Liver (tissue), 3 donors: Measurements from ENCODE around the gene GTF2F2.

Experiments used
- GABPA ChIP-seq, 2 donors: IDR thresholded peaks in 1 of 2; conservative IDR thresholded peaks in 1 of 2; 2 replicates each; pipeline ENCODE4 v1.6.1; 2016; ENCODE audit warnings: antibody characterized with exemption in 2 of 2, mild to moderate bottlenecking in 1 of 2, moderate library complexity in 1 of 2
- JUND ChIP-seq, 2 donors: IDR thresholded peaks; 2 replicates each; pipeline ENCODE4 v1.6.1; 2016; ENCODE audit warnings: antibody characterized with exemption in 2 of 2
- RAD21 ChIP-seq, 2 donors: IDR thresholded peaks; 2 replicates each; pipeline ENCODE4 v1.6.1; 2016; ENCODE audit warnings: antibody characterized with exemption in 2 of 2, mild to moderate bottlenecking in 2 of 2
- SP1 ChIP-seq: IDR thresholded peaks from 2 replicates; pipeline ENCODE4 v1.6.1; 2018; ENCODE audit warnings: antibody characterized with exemption, mild to moderate bottlenecking
- TAF1 ChIP-seq: conservative IDR thresholded peaks from 2 replicates; pipeline ENCODE4 v1.6.1; 2016; ENCODE audit warnings: antibody characterized with exemption, mild to moderate bottlenecking
- YY1 ChIP-seq: IDR thresholded peaks from 2 replicates; pipeline ENCODE4 v1.6.1; 2016; ENCODE audit warnings: antibody characterized with exemption, mild to moderate bottlenecking
- TF ChIP-seq, protein P1 (sequence below): fragments of 150-350 bp; IDR thresholded peaks from 2 replicates; pipeline ENCODE4 v1.5.1; 2017; ENCODE audit warnings: improper control_type of control experiment, low read depth, low read length; ENCODE audit not compliant: missing input control
- TF ChIP-seq, protein P2 (sequence below): IDR thresholded peaks from 2 replicates; pipeline ENCODE4 v1.6.1; 2016; ENCODE audit warnings: antibody characterized with exemption
- TF ChIP-seq, protein P3 (sequence below): IDR thresholded peaks from 2 replicates; pipeline ENCODE4 v1.6.1; 2016; ENCODE audit warnings: antibody characterized with exemption, mild to moderate bottlenecking
- TF ChIP-seq, protein P4 (sequence below): IDR thresholded peaks from 2 replicates; pipeline ENCODE4 v1.6.1; 2016; ENCODE audit warnings: antibody characterized with exemption
- donor health status: healthy.
- donor health status: healthy.

DNA sequence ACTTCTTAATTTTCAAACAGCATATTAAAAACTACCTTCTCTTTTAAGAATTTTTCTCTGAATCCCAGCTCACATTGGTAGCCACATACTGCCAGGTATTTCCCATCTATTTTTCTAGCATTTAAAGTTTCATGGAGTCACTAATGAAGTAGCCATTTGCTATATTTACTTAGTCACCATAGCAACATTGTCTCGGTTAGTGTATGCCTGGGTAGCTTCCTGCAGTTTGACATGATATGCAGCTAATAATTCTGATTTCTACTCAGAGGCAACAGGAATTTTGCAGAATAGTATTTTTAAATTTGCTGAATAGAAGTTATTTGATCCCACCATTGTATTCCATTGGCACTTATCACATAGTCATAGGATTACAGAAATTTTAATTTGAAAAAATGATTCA, 111.4 kb downstream of the GTF2F2 start:
- TF ChIP-seq, protein P1, sequence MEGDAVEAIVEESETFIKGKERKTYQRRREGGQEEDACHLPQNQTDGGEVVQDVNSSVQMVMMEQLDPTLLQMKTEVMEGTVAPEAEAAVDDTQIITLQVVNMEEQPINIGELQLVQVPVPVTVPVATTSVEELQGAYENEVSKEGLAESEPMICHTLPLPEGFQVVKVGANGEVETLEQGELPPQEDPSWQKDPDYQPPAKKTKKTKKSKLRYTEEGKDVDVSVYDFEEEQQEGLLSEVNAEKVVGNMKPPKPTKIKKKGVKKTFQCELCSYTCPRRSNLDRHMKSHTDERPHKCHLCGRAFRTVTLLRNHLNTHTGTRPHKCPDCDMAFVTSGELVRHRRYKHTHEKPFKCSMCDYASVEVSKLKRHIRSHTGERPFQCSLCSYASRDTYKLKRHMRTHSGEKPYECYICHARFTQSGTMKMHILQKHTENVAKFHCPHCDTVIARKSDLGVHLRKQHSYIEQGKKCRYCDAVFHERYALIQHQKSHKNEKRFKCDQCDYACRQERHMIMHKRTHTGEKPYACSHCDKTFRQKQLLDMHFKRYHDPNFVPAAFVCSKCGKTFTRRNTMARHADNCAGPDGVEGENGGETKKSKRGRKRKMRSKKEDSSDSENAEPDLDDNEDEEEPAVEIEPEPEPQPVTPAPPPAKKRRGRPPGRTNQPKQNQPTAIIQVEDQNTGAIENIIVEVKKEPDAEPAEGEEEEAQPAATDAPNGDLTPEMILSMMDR, result no peak
- TF ChIP-seq SP1, result no peak
- no peak for TF ChIP-seq RAD21 (IDR thresholded peaks at IDR 0.05)
- TF ChIP-seq YY1, result no peak
- TF ChIP-seq, protein P2, sequence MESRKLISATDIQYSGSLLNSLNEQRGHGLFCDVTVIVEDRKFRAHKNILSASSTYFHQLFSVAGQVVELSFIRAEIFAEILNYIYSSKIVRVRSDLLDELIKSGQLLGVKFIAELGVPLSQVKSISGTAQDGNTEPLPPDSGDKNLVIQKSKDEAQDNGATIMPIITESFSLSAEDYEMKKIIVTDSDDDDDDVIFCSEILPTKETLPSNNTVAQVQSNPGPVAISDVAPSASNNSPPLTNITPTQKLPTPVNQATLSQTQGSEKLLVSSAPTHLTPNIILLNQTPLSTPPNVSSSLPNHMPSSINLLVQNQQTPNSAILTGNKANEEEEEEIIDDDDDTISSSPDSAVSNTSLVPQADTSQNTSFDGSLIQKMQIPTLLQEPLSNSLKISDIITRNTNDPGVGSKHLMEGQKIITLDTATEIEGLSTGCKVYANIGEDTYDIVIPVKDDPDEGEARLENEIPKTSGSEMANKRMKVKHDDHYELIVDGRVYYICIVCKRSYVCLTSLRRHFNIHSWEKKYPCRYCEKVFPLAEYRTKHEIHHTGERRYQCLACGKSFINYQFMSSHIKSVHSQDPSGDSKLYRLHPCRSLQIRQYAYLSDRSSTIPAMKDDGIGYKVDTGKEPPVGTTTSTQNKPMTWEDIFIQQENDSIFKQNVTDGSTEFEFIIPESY, result no peak
- no peak for TF ChIP-seq TAF1
- TF ChIP-seq, protein P3, sequence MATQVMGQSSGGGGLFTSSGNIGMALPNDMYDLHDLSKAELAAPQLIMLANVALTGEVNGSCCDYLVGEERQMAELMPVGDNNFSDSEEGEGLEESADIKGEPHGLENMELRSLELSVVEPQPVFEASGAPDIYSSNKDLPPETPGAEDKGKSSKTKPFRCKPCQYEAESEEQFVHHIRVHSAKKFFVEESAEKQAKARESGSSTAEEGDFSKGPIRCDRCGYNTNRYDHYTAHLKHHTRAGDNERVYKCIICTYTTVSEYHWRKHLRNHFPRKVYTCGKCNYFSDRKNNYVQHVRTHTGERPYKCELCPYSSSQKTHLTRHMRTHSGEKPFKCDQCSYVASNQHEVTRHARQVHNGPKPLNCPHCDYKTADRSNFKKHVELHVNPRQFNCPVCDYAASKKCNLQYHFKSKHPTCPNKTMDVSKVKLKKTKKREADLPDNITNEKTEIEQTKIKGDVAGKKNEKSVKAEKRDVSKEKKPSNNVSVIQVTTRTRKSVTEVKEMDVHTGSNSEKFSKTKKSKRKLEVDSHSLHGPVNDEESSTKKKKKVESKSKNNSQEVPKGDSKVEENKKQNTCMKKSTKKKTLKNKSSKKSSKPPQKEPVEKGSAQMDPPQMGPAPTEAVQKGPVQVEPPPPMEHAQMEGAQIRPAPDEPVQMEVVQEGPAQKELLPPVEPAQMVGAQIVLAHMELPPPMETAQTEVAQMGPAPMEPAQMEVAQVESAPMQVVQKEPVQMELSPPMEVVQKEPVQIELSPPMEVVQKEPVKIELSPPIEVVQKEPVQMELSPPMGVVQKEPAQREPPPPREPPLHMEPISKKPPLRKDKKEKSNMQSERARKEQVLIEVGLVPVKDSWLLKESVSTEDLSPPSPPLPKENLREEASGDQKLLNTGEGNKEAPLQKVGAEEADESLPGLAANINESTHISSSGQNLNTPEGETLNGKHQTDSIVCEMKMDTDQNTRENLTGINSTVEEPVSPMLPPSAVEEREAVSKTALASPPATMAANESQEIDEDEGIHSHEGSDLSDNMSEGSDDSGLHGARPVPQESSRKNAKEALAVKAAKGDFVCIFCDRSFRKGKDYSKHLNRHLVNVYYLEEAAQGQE, result no peak
- TF ChIP-seq, protein P4, sequence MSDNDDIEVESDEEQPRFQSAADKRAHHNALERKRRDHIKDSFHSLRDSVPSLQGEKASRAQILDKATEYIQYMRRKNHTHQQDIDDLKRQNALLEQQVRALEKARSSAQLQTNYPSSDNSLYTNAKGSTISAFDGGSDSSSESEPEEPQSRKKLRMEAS, result no peak
- no peak for TF ChIP-seq GABPA (IDR thresholded peaks at IDR 0.05 in 1 of 2, conservative IDR thresholded peaks at IDR 0.05 in 1 of 2)
- no peak for TF ChIP-seq JUND (IDR thresholded peaks at IDR 0.05)
